ENCODE measurements around the gene DPEP1.
"Not testable (repeated sequence)": the region's sequence is repeated elsewhere in the genome, so short reads cannot be mapped to it uniquely, and the experiment has no call there.

The DPEP1 gene

DNA sequence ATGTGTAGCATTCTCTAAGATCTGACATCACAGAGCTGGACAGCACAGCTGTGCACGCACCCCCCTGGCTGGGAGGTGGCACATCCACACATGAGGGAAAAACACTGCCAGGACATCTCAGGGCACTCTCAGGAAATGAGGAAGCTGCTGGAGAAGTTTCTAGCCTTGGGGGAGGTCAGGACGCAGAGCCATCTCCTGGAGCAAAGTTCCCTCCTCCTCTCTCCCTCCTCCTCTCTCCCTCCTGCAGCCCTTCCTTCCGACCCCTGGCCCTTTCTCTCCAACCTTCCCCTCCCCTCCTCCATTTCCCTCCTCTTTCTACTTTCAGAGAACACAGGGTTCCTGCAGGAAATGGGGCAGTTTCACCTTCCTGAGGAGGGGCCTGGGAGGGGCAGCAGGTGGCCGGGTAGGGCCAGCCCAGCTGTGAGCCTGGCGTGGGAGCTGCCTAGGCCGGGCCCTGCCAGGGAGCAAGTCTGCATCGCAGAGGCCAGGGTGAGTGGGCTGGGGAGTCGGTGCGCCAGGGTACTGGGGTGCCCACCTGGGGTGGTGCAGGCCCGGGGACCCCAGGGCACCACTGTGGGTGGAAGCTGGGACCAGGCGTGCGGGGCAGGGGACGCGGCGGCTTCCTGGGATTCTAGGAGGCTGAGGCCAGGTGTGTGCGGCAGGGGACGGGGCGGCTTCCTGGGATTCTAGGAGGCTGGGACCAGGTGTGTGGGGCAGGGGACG lies at the start of gene DPEP1:
Gene DPEP1, plus strand, starts transcription at position 412 of the 723 bp plus-strand sequence. CDS start 16,769 bp downstream, outside the sequence.
- DNase-seq, result no peak

GRCh38 chr16:89564476-89565255 lies 48.8 kb upstream of the DPEP1 start:
- DNase-seq, result no peak

DNA sequence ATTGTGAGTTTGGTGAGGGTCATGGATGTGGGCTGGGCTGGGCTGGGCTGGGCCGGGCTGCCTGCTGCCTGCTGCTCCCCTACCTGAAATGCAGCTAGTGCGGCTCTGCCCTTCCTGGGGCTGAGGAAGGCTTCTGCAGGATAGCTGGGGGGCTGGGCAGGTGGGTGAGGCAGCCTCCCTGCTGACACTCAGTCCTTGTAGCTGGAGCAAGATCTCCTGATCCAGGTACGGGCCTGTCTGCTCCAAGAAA lies 48.3 kb upstream of the DPEP1 start:
- DNase-seq, result no peak

- peak; percentile 47 to 57 for DNase-seq
These were observed 47.7 kb upstream of the DPEP1 start for GRCh38 chr16:89565506-89566372.

DNA sequence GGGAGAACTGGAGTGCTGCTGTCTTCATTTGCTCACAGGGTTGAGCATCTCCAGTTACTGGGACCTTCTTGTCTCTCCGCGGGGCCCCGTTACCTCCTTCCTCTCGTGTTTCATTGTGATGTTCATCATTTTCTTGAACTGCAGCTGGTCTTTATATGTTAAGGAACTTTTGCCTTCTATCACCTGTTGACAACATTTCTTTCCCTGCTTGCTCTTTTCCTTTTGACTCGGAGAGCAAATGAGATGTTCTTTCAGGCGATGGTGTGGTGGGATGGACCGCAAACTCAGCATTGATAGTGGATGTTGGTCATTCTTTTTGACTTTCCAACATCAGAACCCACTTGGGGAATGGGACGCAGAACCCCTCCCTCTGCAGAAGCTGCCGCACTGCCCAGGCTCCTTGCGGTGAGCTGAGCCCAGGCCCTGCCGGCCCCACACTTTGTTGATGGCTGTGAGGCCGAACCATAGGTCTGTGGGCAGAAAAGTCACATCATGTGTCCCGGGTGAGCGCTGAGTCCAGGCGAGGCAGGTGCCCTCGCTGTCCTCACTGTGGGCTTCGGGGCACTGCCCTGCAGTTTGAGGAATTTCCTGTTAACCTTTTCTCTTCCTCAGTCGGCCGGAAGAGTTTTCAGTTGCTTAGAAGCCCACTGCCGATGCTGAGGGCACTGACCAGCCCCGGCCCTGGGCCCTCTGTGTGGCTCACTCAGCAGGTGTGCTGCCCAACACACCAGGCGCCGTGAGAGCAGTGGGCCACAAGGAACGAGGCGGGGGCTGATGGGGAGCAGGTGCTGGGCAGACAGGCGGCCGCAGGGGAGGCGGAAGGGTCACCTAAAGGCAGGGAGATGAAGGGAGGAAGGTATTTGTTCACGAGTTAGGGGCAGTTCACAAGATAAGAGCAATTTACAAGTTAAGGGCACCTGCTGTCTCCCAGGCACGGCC lies 45.5 kb upstream of the DPEP1 start:
- no peak for DNase-seq

DNA sequence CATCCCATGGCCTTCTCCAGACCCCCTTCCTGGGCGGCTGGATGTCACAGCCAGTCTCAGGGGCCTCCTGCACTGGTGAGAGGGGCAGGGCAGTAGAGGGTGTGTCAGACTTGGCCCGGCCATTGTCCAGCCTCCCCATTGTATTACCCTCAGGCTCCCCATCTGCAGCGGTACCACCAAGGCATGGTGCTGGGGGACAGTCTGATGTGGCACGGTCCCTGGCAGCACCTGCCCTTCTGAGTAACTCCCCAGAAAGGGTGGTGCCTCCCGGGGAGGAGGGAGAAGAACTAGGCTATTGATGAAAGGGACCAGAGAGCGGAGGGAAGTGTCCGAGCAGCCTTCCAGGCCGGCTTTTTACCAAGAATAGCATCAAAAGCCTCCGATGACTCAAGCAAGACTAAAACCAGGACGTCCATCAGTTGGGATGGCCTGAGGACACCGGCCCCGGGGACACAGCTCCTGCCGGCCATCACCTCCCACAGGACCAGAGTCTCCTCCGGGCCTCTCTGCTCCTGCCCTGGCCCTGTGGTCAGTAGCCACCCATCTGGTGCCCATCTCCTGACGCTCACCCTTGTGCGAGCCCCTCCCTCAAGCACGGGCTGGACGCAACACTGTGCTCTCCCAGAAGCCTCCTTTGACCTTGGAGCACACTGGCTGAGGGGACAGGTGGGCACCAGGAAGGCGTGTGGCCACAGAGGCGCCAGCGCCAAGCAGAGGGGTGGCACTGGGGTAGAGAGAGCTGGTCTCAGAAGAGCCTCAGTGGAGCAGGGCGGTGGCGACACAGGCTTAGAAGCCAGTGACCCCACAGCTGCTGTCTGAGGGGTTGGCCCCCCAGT lies 43.7 kb upstream of the DPEP1 start:
- no peak for DNase-seq

DNA sequence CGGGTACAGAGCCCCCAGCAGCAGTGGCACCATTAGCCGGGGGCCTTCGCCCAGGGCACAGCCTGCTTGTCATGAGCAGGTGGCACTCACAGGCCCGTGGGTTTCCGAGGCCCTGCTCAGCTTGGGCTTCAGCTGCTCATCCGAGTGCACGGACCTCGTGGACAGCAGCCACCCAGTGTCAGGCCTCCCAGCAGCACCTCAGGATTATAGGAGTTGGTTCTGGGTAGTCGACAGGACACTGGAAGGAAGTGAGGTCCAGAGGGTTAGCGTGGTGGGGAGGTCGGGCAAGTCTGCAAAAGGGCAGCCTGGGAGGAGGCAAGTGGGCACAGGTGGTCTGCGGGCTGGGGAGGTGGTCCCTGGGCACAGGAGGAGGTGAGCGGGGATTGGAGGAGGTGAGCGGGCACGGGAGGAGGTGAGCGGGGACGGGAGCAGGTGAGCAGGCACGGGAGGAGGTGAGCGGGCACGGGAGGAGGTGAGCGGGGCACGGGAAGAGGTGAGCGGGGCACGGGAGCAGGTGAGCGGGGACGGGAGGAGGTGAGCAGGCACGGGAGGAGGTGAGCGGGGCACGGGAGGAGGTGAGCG lies 43.0 kb upstream of the DPEP1 start:
- DNase-seq, result no peak

DNA sequence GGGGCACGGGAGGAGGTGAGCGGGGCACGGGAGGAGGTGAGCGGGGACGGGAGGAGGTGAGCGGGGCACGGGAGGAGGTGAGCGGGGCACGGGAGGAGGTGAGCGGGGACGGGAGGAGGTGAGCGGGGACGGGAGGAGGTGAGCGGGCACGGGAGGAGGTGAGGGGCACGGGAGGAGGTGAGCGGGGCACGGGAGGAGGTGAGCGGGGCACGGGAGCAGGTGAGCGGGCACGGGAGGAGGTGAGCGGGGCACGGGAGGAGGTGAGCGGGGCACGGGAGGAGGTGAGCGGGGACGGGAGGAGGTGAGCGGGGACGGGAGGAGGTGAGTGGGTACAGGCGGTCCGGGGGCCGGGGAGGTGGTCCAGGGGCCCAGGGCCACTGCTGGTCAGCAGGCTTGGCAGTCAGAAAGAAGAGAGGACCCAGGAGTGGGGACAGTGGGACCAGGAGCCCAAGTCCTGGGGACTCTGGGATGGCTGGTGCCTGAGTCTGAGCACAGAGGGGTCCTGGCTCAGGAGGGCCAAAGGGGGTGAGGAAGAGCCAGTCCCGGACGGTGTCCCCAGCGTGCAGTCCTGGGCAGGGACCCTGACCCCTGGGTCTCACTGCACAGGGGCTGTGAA lies 42.4 kb upstream of the DPEP1 start:
- not testable (repeated sequence) for DNase-seq

DNA sequence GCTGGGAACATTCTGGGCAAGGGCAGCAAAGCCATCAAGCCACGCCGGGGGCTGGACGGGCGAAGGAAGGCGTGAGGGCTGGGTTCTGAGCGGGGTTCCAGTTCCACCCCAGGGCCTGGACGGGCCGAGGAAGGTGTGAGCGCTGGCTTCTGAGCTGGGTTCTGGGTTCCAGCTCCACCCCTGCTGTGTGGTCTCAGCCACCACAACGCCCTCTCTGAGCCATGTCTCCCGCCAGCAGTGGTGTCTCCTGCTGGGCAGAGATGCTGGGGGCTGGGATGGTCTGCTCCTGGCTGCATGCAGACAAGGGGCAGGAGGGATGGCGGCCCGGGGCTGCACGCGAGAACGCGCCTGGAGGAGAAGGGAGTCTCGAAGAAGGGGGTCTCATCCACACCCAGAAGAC lies 41.8 kb upstream of the DPEP1 start:
- DNase-seq, result no peak

- DNase-seq, result no peak
These were observed 41.4 kb upstream of the DPEP1 start for GRCh38 chr16:89572073-89572484.

DNA sequence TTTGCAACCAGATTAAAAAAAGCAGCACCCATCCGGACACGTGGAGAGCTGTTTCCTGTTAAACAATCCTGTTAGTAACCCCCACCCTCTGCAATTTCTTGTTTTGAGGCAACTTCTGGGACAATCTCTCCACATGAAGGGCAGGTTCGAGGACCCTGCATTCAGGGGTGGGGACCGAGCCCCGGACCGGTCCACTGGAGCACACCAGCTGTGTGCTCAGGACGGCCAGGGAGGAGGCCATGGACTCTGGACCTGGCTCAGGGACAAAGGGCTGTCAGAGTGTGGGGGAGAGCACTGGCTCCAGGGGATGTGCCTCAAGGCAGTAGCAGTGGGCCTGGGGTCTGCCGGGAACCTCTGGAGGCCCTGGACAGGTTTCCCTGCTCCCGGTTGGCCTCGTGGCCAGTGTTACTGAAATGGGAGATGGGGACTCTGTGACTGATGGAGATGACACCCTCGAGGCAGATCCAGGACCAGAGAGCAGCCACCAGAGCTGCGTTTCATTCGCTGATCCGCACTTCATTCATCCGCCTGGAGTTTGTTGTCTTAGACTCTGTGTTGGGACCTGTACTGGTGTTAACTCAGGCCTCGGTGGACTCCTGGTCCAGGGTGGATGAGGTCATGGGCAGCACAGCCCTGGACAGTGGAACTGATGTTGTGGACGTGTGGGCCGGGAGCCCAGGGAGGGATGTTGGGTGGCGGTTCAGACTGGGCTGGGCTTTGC lies 40.8 kb upstream of the DPEP1 start:
- no peak for DNase-seq

DNA sequence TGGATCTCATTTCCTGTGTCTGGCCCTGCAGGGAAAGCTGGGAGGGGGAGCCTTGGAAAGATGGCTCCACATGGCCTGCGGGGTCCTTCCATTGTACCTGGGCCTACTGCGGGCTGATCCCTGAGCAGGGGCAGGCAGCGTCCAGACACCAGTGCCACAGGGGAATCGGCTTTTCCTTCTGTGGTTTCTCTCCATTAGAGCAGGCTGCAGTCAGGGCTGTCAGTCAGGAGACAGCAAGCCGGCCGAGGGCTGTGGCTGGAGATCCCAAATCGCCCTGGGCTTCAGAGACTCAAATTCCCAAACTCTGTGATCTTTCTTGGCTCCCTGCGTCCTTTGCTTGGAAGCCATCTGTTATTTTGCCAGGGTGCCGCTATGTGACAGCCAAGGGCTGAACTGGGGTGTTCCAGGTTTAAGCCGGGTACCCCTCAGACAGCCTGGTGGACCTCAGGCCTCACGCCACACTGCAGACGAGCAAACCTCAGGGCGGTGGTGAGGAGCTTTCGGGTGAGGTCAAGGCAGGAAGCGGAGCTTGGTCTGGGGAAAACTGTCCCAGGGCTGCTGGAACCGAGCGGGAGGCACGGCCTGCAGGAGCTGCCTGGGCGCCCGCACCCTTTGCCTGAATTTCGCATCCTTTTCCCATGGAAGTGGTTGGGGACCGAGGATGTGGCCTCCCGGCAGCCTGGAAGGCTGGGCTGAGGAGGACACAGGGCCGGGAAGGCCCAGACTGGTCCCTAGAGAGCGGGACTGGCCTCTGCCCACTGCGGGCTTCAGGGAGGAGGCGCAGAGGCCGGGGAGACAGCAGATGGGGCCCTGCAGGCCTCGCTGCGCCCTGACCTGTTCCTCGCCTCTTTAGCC lies 39.4 kb upstream of the DPEP1 start:
- no peak for DNase-seq

DNA sequence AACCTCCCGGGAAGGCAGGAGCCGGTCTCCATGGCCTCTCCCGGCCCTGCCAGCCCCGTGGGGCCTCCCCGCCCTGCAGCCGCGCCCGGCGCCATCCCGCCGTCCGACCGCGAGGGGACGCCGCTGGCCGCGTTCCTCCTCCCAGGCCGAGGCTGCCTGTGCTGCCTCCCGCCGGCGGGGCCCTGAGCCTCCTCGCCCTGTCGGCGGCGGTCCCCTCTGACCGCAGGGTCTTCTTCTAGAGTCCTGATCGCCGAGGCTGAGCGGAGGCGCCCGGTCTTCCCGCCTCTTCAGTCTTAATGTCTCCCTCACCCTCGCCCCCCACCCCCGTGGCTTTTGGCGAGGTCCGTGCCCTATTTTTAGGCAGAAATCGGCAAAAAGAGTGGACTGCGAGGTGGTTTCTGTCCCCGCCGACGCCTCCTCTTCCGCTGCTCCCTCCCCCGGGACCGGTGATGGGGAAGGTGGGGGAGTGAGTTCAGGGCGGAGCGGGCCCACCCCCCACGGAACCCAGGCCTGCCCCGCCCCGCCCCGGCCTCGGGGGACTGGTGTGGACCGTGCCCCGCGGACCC lies 38.7 kb upstream of the DPEP1 start:
- peak; percentile 36 to 39 for DNase-seq

DNA sequence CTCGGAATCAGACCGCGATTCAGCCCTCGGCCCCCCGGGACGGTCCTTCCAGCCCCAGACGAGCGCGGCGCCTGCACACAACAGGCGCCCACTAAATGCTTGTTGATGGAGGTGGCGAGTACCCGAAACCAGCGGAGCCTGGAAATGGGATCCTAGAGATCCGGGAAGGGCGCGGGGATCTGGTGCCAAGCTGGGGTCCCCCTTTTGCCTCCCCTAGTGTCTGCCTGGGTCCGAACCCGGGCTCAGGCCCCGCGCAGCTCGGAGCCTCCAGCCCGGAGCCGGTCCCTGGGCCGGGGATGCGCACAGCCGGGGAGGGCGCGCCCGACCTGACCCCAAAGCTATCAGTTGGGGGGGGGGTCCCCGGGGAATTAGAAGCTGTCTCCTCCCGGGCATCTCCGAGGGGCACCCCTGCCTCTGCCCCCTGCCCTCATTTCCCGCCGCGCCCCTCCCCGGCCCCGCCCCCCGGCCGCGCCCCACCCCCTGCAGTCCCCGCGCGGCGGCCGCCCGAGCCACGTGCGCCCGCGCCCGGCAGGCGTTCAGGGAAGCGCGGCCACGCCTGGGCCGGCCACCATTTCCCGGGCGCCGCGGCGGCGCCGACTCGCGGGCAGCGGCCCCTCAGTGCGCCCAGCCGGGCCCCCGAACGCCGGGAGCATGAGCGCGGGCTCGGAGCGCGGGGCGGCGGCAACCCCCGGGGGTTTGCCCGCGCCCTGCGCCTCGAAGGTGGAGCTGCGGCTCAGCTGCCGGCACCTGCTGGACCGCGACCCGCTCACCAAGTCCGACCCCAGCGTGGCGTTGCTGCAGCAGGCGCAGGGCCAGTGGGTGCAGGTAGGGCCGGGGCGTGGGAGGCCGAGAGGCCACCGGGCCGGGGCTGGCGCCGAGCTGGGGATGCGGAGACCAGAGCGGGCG lies 37.9 kb upstream of the DPEP1 start, which contains the start of gene CPNE7:
Gene CPNE7, plus strand, starts transcription at position 512 of the 906 bp plus-strand sequence. Its CDS starts 140 bp downstream, at position 652.
- DNase-seq, result no peak

DNA sequence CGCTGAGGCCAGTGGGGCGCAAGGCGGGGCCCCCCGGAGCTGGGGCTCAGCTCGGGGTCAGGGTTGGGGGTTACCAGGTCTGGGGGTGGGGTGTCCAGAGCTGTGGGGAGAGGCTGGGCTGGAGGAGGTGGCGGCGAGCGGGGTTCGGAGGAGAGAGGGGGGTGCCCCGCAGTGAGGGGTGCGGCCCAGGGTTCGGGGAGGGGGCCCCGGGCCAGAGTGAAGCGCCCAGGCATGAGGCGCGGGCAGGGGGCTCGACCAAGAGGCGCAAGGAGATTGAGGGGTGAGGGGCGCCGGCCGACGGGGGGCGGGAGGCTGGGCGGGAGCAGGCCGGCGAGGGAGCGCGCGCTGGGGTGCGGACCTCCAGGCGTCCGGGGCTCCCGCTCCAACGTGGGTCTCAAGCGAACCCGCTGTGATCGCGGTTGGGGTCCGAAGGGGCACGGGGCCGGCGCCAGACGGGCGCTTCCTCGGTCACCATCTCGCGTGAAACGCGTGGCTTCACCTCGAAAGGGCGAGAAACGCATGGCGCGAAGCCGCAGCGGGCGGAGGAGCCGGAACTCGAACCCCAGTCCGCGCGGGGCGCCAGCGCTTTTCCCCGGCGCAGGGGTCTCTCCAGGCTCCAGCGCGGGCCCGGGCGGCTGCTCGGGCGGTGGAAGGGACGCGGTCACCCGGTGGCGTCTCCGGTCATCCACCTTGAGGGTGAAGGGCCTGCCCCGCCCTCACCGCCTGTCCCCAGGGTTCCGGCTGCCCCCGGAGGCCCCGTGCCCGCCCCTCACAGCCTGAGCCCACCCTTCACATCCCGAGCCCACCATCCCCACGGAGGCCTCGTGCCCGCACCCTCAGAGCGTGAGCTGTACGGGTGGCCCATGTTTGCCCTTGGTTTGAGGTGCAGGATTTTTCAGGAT lies 37.0 kb upstream of the DPEP1 start:
- no peak for DNase-seq

GRCh38 chr16:89577055-89577759 lies 36.2 kb upstream of the DPEP1 start:
- DNase-seq, result no peak
